ENCODE data around the gene CDR2. TPM values are rescaled to one million over a fixed set of nuclear protein-coding genes. Genes with fewer than 3 reads are reported as not detected.

Gene CDR2
- total RNA-seq, 1 experiment from 2014 or later, result 14.7 TPM

GRCh38 chr16:22336581-22336980 lies 37.8 kb downstream of the CDR2 start:
- Histone ChIP-seq H3K9ac (ENCODE audit: low read length) (no peak overlapping the region), H3F3A (ENCODE audit: low read length, unreplicated experiment) (no peaks in the 10 kb centered on the region), H3K79me2 (ENCODE audit: low read length) (no peaks in the 10 kb centered on the region), H2AFZ (ENCODE audit: low read length) (no peak overlapping the region), H3K36me3 (ENCODE audit: low read depth, low read length) (peaks cover 42% of the 10 kb centered on the region), H3K9me3 (ENCODE audit: low read length) (no peaks in the 10 kb centered on the region), H3K27me3 (ENCODE audit: low read length) (no peaks in the 10 kb centered on the region), H4K20me1 (ENCODE audit: low read length) (no peaks in the 10 kb centered on the region), H3K4me3 (ENCODE audit: low read length) (no peak overlapping the region), H3K9me2 (replicated peaks; ENCODE audit: low read length) (no peaks in the 10 kb centered on the region), H3K4me2 (ENCODE audit: low read length) (no peak overlapping the region), H3K27ac (ENCODE audit: low read length) (no peak overlapping the region), H3K4me1 (ENCODE audit: insufficient read depth, low read length) (no peaks in the 10 kb centered on the region)
- BruUV-seq (replicated peaks), result no TSS peak
- intact Hi-C loops (cut with micrococcal nuclease), result no loop called here
- DNase-seq (no peak), ATAC-seq (no peak)
- ChIA-PET POLR2A (ENCODE audit: unreplicated experiment) (no interaction called here), CTCF (no interaction called here)
- no peak for TF ChIP-seq EZH2 (IDR thresholded peaks at IDR 0.05; ENCODE audit: low read length, unreplicated experiment)
- no peak for TF ChIP-seq EZH2phosphoT487 (IDR thresholded peaks at IDR 0.05; ENCODE audit: borderline replicate concordance, low read length)
- TF ChIP-seq CTCF (conservative IDR thresholded peaks at IDR 0.05; ENCODE audit: low read depth, low read length), result no peak

GRCh38 chr16:22335668-22336246 lies 38.7 kb downstream of the CDR2 start:
- POLR2A ChIA-PET (ENCODE audit: unreplicated experiment), result no interaction called here
- no TSS peak for BruUV-seq (replicated peaks)

More at GRCh38 chr16:22335668-22336246, 38.7 kb downstream of the CDR2 start:
- H3K36me3 ChIP-seq (ENCODE audit: low read depth, low read length), result peaks cover 43% of the 10 kb centered on the region
- H3K9me2 ChIP-seq (replicated peaks; ENCODE audit: low read length), result no peaks in the 10 kb centered on the region
- no peak overlapping the region for H3K9ac ChIP-seq (ENCODE audit: low read length)
- H3F3A ChIP-seq (ENCODE audit: low read length, unreplicated experiment), result no peaks in the 10 kb centered on the region
- H3K27me3 ChIP-seq (ENCODE audit: low read length), result no peaks in the 10 kb centered on the region
- no peak overlapping the region for H3K4me2 ChIP-seq (ENCODE audit: low read length)
- H3K4me3 ChIP-seq (ENCODE audit: low read length), result no peak overlapping the region
- H2AFZ ChIP-seq (ENCODE audit: low read length), result no peak overlapping the region
- intact Hi-C loops (cut with micrococcal nuclease), result no loop called here
- H3K27ac ChIP-seq (ENCODE audit: low read length), result no peak overlapping the region
- TF ChIP-seq EZH2phosphoT487 (IDR thresholded peaks at IDR 0.05; ENCODE audit: borderline replicate concordance, low read length) (no peak), EZH2 (IDR thresholded peaks at IDR 0.05; ENCODE audit: low read length, unreplicated experiment) (no peak), CTCF (conservative IDR thresholded peaks at IDR 0.05; ENCODE audit: low read depth, low read length) (no peak)
- CTCF ChIA-PET, result no interaction called here
- ATAC-seq, result no peak
- no peak for DNase-seq
- no peaks in the 10 kb centered on the region for H3K9me3 ChIP-seq (ENCODE audit: low read length)
- H4K20me1 ChIP-seq (ENCODE audit: low read length), result no peaks in the 10 kb centered on the region
- no peaks in the 10 kb centered on the region for H3K79me2 ChIP-seq (ENCODE audit: low read length)
- H3K4me1 ChIP-seq (ENCODE audit: insufficient read depth, low read length), result no peaks in the 10 kb centered on the region
